Chondrocyte (in vitro differentiated cells): ENCODE measurements around the gene XBP1. TPM values are rescaled to one million over a fixed set of nuclear protein-coding genes. Genes with fewer than 3 reads are reported as not detected.

Source experiments
- DNase-seq: peaks from one replicate; pipeline ENCODE4 v3.0.0; 2021; ENCODE audit warnings: mixed read lengths, low spot score
- H3K27ac Mint-ChIP-seq: one replicate; pipeline ENCODE4 v1.8.0; 2021; ENCODE audit warnings: mild to moderate bottlenecking, moderate library complexity, mixed read lengths; ENCODE audit not compliant: unreplicated experiment
- H3K27me3 Mint-ChIP-seq: 2 replicates; pipeline ENCODE4 v1.8.0; 2021; ENCODE audit warnings: low read depth, mixed read lengths
- H3K36me3 Mint-ChIP-seq: 2 replicates; pipeline ENCODE4 v1.8.0; 2021; ENCODE audit warnings: low read depth, mixed read lengths
- H3K4me1 Mint-ChIP-seq: 2 replicates; pipeline ENCODE4 v1.8.0; 2021; ENCODE audit warnings: low read depth, mild to moderate bottlenecking, mixed read lengths
- H3K4me3 Mint-ChIP-seq: one replicate; pipeline ENCODE4 v1.8.0; 2021; ENCODE audit warnings: mild to moderate bottlenecking, moderate library complexity, mixed read lengths; ENCODE audit not compliant: unreplicated experiment
- H3K9me3 Mint-ChIP-seq: 2 replicates; pipeline ENCODE4 v1.8.0; 2021; ENCODE audit warnings: low read depth, mixed read lengths
- CTCF ChIP-seq: fragments of 200-600 bp; sonication (generic); IDR thresholded peaks from 2 replicates; pipeline ENCODE4 v1.5.0; 2021; ENCODE audit warnings: antibody characterized with exemption, mild to moderate bottlenecking, moderate library complexity
- total RNA-seq: library from RNA; stranded (reverse); gene quantifications from 3 replicates; pipeline ENCODE4 v1.2.1, GENCODE V29; 2021

The XBP1 gene
- total RNA-seq, 1 donor from 2014 or later = 199 TPM

- H3K27me3 Mint-ChIP-seq = no peaks in the 10 kb centered on the region
- no peak for DNase-seq
Measured at GRCh38 chr22:28821452-28821851, 21.1 kb upstream of the XBP1 start.

GRCh38 chr22:28820885-28821284 lies 20.5 kb upstream of the XBP1 start:
- H3K4me1 Mint-ChIP-seq = no peaks in the 10 kb centered on the region
- no peak overlapping the region for H3K4me3 Mint-ChIP-seq
- TF ChIP-seq CTCF = no peak
- no peaks in the 10 kb centered on the region for H3K27me3 Mint-ChIP-seq
- no peaks in the 10 kb centered on the region for H3K9me3 Mint-ChIP-seq
- H3K27ac Mint-ChIP-seq = no peak overlapping the region
- no peak for DNase-seq
- H3K36me3 Mint-ChIP-seq = no peaks in the 10 kb centered on the region

More at GRCh38 chr22:28821452-28821851, 21.1 kb upstream of the XBP1 start:
- Mint-ChIP-seq H3K27ac (no peak overlapping the region), H3K4me3 (no peak overlapping the region), H3K4me1 (no peaks in the 10 kb centered on the region), H3K36me3 (no peaks in the 10 kb centered on the region), H3K9me3 (no peaks in the 10 kb centered on the region)
- TF ChIP-seq CTCF = no peak

GRCh38 chr22:28819253-28820096 lies 19.1 kb upstream of the XBP1 start:
- Mint-ChIP-seq H3K4me3 (no peak overlapping the region), H3K27me3 (no peaks in the 10 kb centered on the region), H3K36me3 (peaks cover 1% of the 10 kb centered on the region), H3K9me3 (no peaks in the 10 kb centered on the region), H3K4me1 (no peaks in the 10 kb centered on the region), H3K27ac (no peak overlapping the region)
- no peak for TF ChIP-seq CTCF
- DNase-seq = no peak

GRCh38 chr22:28817919-28818859 lies 17.8 kb upstream of the XBP1 start:
- Mint-ChIP-seq H3K27me3 (no peaks in the 10 kb centered on the region), H3K27ac (no peak overlapping the region), H3K4me3 (no peak overlapping the region), H3K36me3 (peaks cover 1% of the 10 kb centered on the region), H3K9me3 (no peaks in the 10 kb centered on the region), H3K4me1 (peaks cover 4% of the 10 kb centered on the region)
- no peak for DNase-seq
- no peak for TF ChIP-seq CTCF

GRCh38 chr22:28817064-28817463 lies 16.7 kb upstream of the XBP1 start:
- H3K4me3 Mint-ChIP-seq = no peak overlapping the region
- H3K4me1 Mint-ChIP-seq = peaks cover 4% of the 10 kb centered on the region
- no peaks in the 10 kb centered on the region for H3K27me3 Mint-ChIP-seq
- no peak for TF ChIP-seq CTCF
- no peaks in the 10 kb centered on the region for H3K9me3 Mint-ChIP-seq
- H3K27ac Mint-ChIP-seq = no peak overlapping the region
- no peak for DNase-seq
- peaks cover 1% of the 10 kb centered on the region for H3K36me3 Mint-ChIP-seq
